ENCODE measurements around the gene CACNA1D.

CACNA1D gene

DNA sequence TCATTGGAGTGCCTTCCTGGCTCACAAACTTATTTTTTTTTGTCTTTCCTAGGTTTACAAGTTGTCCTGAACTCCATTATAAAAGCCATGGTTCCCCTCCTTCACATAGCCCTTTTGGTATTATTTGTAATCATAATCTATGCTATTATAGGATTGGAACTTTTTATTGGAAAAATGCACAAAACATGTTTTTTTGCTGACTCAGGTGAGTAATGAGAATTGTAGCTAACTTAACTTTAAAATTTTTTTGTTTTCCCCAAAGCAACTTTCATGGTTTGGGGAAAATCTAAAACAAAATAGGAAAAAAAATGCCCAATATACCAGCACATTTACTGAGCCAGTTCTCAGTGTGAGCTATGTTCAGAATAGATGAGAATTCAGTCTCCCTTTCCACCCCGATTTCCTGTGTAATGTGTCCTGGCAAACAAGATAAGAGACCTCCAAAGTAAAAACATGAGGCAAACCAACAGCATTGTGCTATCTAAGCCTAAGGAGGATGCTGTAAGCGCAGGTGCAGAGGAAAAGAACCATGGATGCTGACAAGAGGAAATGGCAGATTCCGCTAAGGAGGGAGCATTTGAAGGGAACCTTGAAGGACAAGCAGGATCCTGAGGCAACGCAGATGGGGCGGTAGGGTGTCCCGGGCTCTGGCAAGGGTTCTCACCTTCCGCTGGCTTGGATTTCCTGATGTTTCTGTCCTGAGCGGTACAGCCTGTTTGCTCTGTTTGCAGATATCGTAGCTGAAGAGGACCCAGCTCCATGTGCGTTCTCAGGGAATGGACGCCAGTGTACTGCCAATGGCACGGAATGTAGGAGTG, 171.4 kb downstream of the CACNA1D start:
- no peak for DNase-seq

DNA sequence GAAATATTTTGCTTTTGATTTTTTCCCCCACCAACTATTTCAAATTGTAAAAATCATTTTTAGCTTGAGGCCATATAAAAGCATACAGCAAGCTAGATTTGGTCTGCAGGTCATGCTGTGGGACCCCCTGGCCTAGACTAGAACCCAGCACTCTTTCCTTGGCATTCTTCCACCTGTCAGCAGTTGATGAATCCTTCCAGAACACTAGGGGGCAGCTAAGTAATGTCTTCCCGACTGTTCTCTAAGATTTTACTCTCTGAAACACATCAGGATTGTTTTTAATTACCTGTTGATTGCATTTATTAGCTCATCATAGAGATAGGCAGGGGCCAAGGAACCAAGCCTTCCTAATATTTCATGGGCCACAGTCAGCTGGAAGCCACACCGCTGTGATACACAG, 174.5 kb downstream of the CACNA1D start:
- no peak for DNase-seq

DNA sequence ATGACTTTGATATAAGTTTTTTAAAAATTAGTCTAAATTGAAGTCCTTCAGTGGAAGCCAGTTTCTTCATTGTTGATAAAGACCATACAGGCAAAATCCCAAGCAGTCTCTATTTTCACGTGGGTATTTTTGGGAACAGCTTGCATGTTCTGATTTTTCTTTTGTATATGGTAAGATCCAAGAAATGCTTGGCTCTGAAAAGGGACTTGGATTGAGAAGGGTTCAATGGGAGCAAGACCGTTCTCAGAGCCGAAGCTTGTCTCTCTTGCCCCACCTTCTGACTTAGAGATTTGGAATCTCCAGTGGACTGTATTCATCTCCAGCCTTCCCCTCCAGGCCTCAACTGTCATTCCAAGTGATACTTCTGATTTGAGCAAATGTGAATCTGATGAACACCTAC, 176.3 kb downstream of the CACNA1D start:
- DNase-seq, result no peak

DNA sequence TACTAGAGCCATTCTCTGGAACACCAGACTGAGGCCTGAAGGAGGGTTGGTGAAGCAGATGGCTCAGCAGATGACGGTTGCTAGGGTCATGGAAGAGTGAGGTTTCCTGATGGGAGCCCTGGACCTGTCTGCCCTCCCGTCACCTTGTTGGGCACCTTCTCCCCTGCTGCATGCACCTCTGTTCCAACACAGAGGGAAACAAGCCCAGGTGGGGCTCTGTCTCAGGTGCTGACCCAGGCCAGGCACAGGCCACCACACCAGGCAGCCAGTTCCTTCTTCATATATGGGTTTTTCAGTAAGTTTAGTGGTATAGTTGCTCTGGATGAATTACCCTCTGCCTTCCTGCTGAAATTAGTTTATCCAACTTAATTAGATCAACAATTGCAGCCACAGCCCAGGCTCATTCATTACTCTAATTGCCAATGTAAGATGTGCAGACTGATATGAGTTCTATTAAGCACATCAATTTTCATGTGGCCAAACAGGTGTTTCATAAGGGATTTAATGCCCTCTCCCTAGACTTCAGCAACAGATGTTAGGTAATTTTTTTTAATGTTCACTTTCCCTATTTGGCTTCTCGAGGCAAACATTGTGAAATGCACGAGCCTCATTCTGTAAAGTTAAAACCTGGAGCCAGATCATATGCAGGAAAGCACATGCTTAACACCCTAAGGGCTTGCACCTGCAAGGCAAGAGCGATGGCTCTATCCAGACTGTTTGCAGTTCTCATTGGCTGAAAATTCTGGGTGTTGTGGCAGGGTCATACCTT, 177.0 kb downstream of the CACNA1D start:
- DNase-seq, result no peak

DNA sequence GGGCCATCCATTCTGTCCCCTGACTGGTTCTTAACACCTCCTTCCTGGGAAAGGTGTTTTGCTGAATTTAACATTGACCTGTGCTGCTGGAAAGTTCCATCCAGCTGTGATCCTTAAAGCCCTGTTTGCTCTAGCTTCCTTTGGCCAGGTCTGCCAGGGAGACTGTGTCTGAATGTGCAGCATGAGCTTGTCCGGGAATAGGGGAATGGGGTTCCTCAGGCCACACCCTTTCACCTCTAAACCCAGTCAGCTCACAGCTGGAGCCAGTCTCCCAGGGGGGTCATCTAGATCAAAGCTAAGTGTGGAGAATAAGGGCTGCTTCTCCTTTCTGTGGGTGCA, 177.5 kb downstream of the CACNA1D start:
- no peak for DNase-seq

DNA sequence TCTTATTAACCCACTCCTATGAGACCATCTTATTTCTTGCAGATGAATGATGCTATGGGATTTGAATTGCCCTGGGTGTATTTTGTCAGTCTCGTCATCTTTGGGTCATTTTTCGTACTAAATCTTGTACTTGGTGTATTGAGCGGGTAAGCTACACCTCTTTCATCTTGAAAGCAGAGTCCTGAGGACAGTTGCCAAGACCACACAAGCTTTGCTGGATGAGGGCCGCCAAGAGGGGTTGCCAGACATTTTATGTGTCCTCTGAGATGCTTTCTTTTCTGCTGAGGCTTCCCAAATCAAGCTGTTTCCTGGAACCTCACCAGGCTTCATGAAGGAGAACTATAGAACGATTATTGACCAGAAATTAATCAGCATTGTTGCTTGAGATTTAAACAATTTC, 178.6 kb downstream of the CACNA1D start:
- no peak for DNase-seq

DNA sequence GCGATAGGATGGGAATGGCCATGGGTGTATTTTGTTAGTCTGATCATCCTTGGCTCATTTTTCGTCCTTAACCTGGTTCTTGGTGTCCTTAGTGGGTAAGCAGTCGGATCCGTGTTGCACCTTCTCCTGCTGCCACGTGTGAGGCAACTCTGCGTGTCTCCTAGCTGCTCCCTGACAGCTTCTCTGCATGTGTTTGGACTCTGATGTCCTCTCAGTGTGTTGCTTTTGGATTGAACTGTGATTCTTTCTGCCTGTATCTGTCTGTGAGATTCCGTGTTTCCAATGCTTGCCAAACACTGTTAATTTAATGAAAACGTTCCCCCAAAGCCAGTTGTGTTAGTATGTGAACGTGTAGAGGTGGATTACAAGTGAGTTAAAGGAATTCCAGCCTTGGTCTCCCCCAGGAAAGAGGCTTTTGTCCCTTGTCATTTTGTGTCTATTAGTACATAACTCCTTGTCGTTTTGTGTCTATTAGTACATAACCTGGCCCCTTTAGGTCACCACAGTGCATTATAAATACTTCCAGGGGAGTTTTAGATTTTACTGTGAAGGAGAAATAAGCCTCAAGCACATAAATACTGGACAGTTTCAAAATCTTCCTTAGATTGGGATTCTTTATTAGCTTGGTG, 179.4 kb downstream of the CACNA1D start:
- no peak for DNase-seq

DNA sequence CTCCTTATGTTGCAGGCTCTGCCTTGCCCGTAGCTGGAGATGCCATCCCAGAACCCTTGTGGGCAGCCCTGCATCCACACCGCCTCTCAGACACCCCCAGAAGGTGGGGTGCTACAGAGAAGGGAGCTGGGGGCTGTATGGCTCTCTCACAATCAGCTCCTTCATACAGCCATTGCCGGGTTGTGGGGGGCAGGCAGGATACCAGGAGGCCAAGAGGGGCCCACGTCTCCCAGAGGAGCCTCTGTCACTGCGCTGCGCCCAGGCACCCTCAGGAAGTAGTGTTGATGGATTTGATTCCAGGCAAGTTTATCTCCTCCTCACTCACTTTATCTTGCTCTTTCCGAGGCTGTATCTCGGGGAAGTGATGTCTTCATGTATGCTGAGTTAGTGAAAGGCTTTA, 180.2 kb downstream of the CACNA1D start:
- DNase-seq, result no peak

DNA sequence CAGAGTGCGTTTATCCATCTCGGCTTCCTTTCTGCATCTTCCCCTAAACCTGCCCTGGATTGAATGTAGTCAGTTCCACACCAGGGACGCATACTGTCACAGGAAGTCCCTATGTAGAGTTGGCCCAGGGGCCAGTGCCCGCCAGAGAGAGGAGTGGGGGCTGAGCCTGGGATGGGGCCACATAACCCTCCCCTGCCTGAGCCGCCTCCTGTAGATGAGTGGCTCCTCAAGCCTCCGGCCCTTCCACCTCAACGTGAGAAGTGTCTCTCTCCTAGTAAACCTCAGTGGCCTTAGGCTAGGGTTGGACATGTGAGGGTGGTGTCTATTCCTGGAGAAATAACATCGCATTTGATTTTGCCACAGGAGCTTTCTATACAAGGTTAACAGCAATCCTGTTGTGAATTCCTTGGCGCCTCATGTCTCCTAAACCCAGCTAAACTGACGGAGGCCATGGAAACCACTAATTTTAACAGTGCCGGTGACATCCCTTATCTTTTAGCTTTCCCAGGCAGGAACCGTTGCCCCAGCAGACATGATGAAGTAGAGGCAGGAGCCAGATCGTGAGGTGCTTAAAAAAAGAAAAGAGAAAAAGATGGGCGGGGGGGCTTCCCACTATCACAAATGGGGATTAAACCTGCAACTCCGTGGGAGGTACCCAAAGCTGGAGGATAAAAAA, 180.7 kb downstream of the CACNA1D start:
- no peak for DNase-seq

DNA sequence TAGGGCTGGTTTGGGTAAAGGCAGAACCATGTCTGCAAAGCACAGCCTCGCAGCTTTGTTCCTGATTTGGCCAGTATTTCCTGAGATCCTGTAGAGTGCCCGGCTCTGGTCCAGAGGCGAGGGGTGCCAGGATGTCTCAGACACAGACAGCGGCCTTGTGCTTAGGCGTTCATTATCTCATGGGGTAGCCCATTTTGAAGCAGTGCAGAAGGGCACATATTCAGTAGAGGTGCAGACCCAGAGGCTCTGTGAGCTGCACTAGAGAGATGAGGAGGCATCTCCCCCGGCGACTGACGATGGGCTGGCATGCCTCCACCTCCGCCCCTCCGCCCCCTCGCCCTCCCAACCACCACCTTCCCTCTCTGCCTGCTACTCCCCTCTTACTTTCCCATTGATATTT, 181.5 kb downstream of the CACNA1D start:
- no peak for DNase-seq

DNA sequence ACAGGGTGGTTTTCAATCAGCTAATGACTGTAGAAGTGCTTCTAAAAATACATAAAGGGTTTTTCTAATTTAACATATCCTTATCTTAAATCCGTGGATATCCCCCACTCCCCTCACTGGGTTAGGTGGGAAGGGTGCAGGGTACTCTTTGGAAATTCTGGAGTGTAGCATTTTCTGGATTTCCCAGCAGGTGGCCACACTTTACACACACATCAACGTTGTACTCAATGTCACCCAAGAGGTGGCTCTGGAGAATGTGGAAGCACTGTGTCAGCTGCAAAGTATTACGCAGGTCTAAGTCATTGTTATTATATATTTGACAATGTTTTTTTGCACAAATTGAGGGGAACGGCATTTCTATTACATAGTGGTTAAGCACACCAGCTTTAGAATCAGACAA, 183.0 kb downstream of the CACNA1D start:
- no peak for DNase-seq

DNA sequence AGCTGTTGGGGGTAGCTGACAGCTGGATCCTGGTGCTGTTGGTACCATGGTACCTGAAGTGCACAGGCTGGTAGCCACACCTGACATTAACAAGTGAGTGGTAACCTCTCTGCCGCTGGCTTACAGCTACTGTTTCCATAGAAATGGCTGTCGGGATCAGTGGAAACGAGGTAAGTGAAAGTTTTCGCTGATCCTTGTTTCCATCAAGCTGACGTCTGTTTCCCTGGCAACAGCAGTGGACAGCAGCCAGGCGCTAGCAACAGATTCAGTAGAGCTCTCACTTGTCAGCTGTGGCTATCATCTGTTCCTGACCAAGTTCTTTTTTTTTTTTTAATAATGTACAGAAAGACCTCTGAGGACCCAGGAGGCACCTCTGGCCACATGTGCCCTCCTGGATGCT, 185.6 kb downstream of the CACNA1D start:
- DNase-seq, result no peak

DNA sequence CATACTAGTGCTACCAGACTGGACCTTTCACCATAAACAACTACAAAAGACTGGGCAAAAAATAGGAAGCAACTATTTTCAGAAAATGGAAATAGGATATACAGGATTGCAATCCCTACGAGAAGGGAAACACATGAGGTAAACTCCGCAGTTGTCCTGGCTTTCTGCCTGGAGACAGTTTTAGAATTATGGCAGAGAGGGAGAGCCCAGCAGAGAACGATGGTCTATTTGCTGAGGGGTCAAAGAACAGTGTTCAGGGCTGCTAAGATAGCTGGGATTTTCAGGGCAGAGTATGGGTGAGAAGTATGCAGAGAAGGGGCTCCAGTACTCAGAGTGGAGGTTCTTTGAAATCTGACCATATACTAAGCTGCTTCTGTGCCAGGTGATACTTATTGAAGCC, 188.4 kb downstream of the CACNA1D start:
- no peak for DNase-seq

DNA sequence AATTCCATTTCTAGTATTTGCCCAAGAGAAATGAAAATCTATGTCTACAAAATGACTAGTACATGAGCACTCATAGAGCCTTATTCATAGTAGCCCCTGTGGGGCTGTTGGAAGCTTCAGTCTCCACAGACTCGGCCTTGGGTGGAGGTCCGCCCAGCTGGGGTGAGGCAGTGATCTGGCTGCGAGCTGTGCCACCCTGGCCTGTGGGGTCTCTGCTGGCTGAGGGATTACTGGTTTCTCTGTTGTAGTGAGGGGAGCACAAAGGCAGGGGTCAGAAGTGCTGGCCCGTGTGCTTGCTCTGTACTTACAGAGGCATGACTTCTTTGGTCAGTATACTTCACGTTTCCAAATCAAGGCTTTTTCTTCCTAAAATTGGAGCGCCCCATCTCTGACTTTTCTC, 193.7 kb downstream of the CACNA1D start:
- DNase-seq, result no peak

DNA sequence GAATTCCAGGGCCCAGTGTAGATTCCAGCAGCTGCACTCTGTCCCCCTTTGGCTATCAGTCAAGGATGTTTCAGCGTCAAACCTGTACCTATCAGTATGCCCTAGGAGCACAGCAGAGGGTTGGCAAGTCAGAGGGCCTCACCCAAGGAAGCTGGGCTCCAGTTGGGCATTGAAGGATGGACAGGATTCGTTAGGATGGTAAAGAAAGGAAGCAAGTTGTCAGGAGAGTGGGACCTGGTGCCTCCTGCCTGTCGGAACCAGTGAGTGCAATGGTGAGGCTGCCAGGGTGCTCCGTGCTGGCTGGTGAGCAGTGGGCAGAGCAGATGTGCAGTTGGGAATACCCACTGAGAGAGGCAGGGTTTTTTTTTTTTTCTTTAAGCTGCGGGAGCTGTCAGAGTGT, 194.6 kb downstream of the CACNA1D start:
- no peak for DNase-seq

DNA sequence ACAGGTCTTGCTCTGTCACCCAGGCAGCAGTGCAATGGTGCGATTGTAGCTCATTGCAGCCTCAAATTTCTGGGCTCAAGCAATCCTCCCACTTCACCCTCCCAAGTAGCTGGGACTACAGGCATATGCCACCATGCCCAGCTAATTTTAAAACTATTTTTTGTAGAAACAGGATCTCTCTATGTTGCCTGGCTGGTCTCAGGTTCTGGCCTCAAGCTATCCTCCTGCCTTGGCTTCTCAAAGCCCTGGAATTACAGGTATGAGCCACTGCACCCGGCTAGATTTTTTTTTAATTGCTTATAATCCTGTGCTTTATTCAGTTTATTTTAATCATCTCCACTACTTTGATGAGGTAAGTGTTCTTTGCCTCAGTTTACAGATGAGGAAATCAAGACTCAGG, 195.3 kb downstream of the CACNA1D start:
- DNase-seq, result no peak

DNA sequence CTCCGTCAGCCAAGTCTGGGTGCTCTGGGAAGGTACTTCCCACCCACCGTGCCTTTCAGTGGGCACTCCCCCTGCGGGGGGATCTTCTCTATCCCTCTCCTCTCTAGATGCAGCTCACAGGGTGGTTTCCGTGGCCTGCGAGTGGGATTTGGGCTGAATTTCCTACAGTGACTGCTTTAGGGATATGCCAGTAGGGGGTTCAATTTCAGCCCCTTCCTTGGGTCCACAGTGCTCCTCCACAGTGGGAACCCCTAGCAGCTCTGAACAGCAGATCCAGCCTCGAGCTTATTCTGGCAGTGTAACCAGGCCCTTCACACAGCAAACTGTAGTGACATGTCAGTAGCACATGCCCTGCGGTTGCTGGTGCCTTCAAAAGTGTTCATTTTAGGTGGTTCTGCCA, 196.1 kb downstream of the CACNA1D start:
- no peak for DNase-seq

DNA sequence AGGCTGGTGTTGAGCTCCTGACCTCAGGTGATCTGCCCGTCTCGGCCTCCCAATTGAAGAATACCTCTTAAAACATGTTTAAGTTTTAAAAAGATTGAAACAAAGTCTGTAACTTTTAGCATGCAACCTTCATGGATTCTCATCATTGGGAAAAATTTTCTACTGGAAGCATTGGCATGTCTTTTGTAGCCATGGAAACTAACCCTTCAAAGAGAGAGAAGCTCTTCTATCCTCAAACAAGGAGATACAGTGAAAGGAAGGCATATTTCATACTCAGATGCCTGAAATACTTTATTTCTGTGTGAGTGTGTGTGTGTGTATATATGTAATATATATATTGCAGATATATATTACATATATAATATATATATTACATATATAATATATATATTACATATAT, 196.9 kb downstream of the CACNA1D start:
- no peak for DNase-seq

DNA sequence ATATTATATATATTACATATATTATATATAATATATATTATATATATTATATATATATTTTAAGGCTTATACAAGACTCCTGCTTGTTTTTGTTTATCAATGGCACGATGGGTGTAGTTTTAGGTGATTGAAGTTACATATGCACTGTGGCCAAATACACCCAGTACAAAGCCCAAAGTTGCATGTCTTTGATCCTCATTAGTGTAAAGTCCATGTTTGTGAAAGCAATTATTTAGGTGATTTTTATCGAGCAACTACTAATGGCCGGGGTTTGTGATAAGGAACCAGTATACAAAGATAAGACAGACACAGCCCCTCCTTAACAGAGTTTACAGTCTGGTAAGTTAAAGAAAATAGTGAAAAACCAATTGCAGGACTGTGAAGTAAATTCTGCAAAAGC, 197.5 kb downstream of the CACNA1D start:
- DNase-seq, result no peak

DNA sequence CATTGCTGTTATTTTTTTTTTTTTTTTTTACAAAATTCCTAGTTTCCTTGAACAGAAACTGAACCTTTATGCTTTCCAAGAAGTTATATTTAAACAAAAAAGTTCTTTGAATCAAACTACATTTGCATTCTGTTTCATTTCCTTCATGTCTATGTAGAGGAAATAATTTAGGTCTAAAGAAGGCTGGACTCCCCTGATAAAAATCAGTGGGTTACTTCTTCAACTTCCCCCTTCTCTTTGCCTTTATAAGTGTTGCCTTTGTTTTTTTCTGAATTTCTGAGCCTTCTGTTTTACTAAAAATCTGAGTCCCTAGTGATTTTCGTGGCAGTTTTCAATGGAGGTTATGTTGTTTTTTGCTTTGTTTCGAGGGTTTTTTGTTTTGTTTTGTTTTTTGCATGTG, 199.0 kb downstream of the CACNA1D start:
- DNase-seq, result no peak

DNA sequence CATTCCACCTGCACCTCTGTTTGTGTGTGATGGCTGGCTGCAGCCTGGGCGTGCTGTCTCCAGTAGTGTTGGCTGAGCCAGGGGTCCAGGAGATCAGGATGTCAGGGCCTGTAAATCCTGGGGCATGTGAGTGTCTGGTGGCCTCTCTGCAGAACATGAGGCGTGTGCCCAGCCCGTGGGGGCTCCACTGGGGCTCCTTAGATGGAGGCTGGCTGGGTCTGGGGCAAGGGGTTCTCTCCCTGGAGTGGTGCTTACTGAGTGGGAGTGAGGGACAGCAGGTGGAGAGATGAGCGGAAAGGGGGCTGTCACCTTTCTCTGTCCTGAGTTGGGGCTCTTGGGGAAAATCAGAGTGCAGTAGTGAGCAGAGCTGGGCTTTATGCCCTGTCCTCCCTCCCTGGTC, 199.6 kb downstream of the CACNA1D start:
- DNase-seq, result no peak

DNA sequence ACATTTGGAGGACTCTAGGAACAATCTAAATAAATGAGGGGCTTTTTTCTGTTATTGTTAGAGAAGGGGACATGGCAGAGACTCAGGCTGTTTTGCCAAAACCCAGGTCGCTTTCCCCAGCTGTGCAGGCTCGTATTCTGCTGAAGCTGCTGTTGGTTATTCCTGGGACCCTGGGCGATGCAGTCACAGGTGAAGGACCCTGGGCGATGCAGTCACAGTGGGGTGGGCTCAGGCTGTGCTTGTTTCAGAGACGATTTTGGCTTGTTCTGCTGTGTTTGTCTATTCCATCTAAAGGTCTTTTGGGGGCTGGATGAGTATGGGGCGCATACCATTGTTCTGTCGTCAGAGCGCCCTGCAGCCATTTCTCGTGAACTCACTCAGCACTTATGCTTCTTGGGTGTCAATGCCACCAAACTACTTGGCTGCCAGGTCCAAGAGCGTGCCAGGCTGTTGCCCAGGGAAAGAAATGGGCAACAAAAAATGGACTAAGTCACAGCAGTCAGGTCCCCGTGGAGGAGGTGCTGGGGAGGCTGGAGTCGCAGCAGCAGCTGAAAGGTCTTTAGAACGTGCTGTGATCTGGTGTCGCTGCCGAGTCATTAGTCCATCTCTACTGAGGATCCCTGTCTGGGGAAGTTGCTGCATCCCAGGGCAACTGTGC, 200.4 kb downstream of the CACNA1D start:
- DNase-seq, result no peak

DNA sequence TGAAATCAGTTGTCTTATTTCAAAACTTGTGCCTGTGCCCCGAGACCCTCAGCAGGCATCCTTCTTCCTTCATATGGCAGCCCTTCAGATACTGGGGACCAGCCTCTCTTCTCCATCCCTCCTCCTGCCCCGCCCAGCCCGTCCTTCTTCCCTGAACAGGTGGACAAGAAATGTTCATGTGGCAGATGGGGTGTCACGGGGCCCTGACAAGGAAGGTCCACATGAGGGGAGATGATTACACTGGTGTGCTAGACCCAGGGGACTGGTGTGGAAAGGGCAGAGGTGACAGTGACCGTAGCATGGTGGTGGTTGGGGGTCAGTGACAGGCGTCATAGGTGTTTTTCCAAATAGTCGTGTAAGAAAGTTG, 200.9 kb downstream of the CACNA1D start:
- no peak for DNase-seq
